Sigmoid colon (tissue), 7 donors: ENCODE measurements around the gene PCDHB13. TPM values are rescaled to one million over a fixed set of nuclear protein-coding genes. Genes with fewer than 3 reads are reported as not detected.
A peak's percentile ranks its signal among the peaks of the same experiment; 100 is the strongest.
"Not testable (repeated sequence)": the region's sequence is repeated elsewhere in the genome, so short reads cannot be mapped to it uniquely, and the experiment has no call there.

Experiments used
- DNase-seq: peaks from one replicate; pipeline ENCODE4 v3.0.0-alpha.2; 2019
- H3K27ac ChIP-seq, 4 donors: fragments of 200-600 bp; sonication (generic); one replicate each; pipeline ENCODE4 v1.5.1; 2016 to 2019; ENCODE audit warnings: mild to moderate bottlenecking in 1 of 4
- H3K27me3 ChIP-seq, 3 donors: fragments of 200-600 bp; sonication (generic); one replicate each; pipeline ENCODE4 v1.5.1; 2019; ENCODE audit warnings: mild to moderate bottlenecking in 1 of 3
- H3K36me3 ChIP-seq, 4 donors: fragments of 200-600 bp; sonication (generic); one replicate each; pipeline ENCODE4 v1.5.1; 2016 to 2019
- H3K4me1 ChIP-seq, 4 donors: fragments of 200-600 bp; sonication (generic); one replicate each; pipeline ENCODE4 v1.5.1; 2017 to 2019
- H3K4me3 ChIP-seq, 4 donors: fragments of 200-600 bp; sonication (generic); one replicate each; pipeline ENCODE4 v1.5.1; 2017 to 2019; ENCODE audit warnings: mild to moderate bottlenecking in 2 of 4, moderate library complexity in 1 of 4
- H3K9me3 ChIP-seq, 4 donors: fragments of 200-600 bp in 3 of 4; sonication (generic) in 3 of 4; one replicate each; pipeline versions ENCODE4 v1.5.1 to v1.6.1; 2013 to 2019
- EP300 ChIP-seq, 4 donors: sonication (generic); formaldehyde crosslinking; IDR thresholded peaks; one replicate each; pipeline ENCODE4 v1.6.1; 2017; ENCODE audit warnings: antibody characterized with exemption in 4 of 4
- POLR2A ChIP-seq, 2 donors: fragments of 450-650 bp; IDR thresholded peaks; one replicate each; pipeline ENCODE4 v1.6.1; 2016; ENCODE audit warnings: antibody characterized with exemption in 2 of 2, mild to moderate bottlenecking in 2 of 2, moderate library complexity in 2 of 2
- POLR2AphosphoS5 ChIP-seq, 4 donors: sonication (generic); formaldehyde crosslinking; IDR thresholded peaks; one replicate each; pipeline ENCODE4 v1.6.1; 2017; ENCODE audit warnings: antibody characterized with exemption in 4 of 4
- WGBS, 2 donors: extraction: QIAGEN DNeasy Blood & Tissue Kit; methylation state at CpG; one replicate each; pipeline ENCODE4 v1.1.7; 2013; 5-methylcytosine and 5-hydroxymethylcytosine counted together
- intact Hi-C: fragments of 100-400 bp; cut with DNase I; formaldehyde crosslinking; loops from one replicate; pipeline ENCODE4 v1.15.1; 2023
- polyA plus RNA-seq, 3 donors: library from polyadenylated mRNA; stranded (reverse); fragments of 200-250 nt; gene quantifications; one replicate each; pipeline ENCODE4 v1.2.3, GENCODE V29; 2013
- total RNA-seq, 4 donors: library from RNA; depleted of rRNA; stranded (reverse); fragments of >200 nt; gene quantifications; one replicate each; pipeline ENCODE4 v1.1.0, GENCODE V29; 2016
- TF ChIP-seq, protein P1 (sequence below), 4 experiments: fragments of 450-650 bp in 3 of 4; fragments of 200-600 bp in 1 of 4; IDR thresholded peaks; one replicate each; pipeline ENCODE4 v1.5.1; 2016 to 2019; ENCODE audit warnings: antibody characterized with exemption in 4 of 4, mild to moderate bottlenecking in 3 of 4, moderate library complexity in 2 of 4
- donor health status: healthy with polysubstance abuse.
- donor health status: Bipolar disorder and iron deficiency.
- donor health status: healthy.

The PCDHB13 gene
- total and polyA plus RNA-seq, 7 donors = 0.23 to 7.8 (median 4.5) TPM; not detected in 1

DNA sequence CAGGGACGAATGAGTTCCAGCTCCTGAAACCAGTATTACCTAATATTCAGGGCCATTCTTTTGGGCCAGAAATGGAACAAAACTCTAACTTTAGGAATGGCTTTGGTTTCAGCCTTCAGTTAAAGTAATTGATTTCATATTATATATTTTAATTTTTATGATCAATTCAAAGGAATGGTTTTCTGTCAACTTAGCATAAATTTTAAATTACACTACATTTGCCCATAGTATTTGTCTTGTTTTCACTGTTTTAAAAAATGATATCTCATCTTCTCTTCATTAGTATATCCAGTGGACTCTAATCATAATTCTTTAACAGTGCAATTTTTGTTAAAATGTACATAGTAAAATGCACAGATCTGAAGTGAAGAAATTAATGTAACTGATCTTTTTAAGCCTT lies 33.4 kb upstream of the PCDHB13 start:
- H3K27ac ChIP-seq = no peak overlapping the region

DNA sequence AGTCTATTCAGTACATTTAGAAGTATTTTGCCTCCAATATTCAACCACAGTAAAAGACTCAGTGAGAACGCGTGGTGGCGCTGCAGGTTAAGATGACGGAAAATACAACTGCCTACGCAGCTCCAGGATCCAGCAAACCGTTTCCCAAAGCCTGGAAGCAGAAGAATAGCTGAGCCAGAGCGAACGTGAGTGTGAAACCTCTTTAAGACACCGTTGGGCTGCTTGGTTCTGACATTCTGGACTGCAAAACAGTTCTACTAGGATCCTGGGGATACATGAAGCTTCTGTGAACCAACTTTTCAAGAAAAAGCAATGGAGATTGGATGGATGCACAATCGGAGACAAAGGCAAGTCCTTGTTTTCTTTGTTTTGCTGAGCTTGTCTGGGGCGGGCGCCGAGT lies 31.5 kb upstream of the PCDHB13 start, which contains the start of gene PCDHB16:
Gene PCDHB16 (plus strand): TSS at position 140 of the 400 bp plus-strand sequence. CDS start 173 bp downstream, at position 313.
- 17 to 40% methylated on average over 13 of the region's 13 CpGs for WGBS, 2 donors

More for the DNA sequence above, 33.4 kb upstream of the PCDHB13 start:
- H3K4me3 ChIP-seq = no peak overlapping the region
- intact Hi-C loops = no loop called here
- H3K27me3 ChIP-seq = peaks cover 4 to 68% (median 4%) of the 10 kb centered on the region in 3 donors
- no peak for TF ChIP-seq POLR2A (IDR thresholded peaks at IDR 0.05)
- TF ChIP-seq, protein P1, sequence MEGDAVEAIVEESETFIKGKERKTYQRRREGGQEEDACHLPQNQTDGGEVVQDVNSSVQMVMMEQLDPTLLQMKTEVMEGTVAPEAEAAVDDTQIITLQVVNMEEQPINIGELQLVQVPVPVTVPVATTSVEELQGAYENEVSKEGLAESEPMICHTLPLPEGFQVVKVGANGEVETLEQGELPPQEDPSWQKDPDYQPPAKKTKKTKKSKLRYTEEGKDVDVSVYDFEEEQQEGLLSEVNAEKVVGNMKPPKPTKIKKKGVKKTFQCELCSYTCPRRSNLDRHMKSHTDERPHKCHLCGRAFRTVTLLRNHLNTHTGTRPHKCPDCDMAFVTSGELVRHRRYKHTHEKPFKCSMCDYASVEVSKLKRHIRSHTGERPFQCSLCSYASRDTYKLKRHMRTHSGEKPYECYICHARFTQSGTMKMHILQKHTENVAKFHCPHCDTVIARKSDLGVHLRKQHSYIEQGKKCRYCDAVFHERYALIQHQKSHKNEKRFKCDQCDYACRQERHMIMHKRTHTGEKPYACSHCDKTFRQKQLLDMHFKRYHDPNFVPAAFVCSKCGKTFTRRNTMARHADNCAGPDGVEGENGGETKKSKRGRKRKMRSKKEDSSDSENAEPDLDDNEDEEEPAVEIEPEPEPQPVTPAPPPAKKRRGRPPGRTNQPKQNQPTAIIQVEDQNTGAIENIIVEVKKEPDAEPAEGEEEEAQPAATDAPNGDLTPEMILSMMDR (IDR thresholded peaks at IDR 0.05) = no peak
- TF ChIP-seq POLR2AphosphoS5 (IDR thresholded peaks at IDR 0.05) = no peak
- no peak for TF ChIP-seq EP300 (IDR thresholded peaks at IDR 0.05)
- no peaks in the 10 kb centered on the region for H3K36me3 ChIP-seq
- no peak for DNase-seq
- peaks cover 3 to 55% (median 19%) of the 10 kb centered on the region in 4 donors for H3K9me3 ChIP-seq
- 55 to 67% methylated on average over 1 of the region's 1 CpG for WGBS, 2 donors
- H3K4me1 ChIP-seq = no peaks in the 10 kb centered on the region

GRCh38 chr5:141184117-141184855 lies 29.4 kb upstream of the PCDHB13 start:
- Histone ChIP-seq H3K9me3 (peaks cover 3 to 44% (median 14%) of the 10 kb centered on the region in 4 donors), H3K27me3 (peaks cover 0 to 44% (median 4%) of the 10 kb centered on the region in 3 donors)
- H3K27ac ChIP-seq, H3K36me3 ChIP-seq, H3K4me3 ChIP-seq, H3K4me1 ChIP-seq, intact Hi-C loops, DNase-seq: not testable (repeated sequence)
- 43 to 68% methylated on average over 53 to 54 of the region's 69 CpGs for WGBS, 2 donors

More for the DNA sequence above, 31.5 kb upstream of the PCDHB13 start, which contains the start of gene PCDHB16:
- TF ChIP-seq POLR2A (IDR thresholded peaks at IDR 0.05) (no peak), POLR2AphosphoS5 (IDR thresholded peaks at IDR 0.05) (no peak), EP300 (IDR thresholded peaks at IDR 0.05) (no peak)
- TF ChIP-seq, protein P1 (IDR thresholded peaks at IDR 0.05) = peak in 2 of 4 experiments; percentile 11 to 14
- peaks cover 3 to 49% (median 14%) of the 10 kb centered on the region in 4 donors for H3K9me3 ChIP-seq
- peak within 1 kb of the TSS; percentile 12 to 42 (median 32) for H3K4me3 ChIP-seq
- H3K36me3 ChIP-seq = no peaks in the 10 kb centered on the region
- H3K27ac ChIP-seq = peak within 1 kb of the TSS in 2 of 4 donors; percentile 20 to 25
- intact Hi-C loops = loop anchor here (1.0 kb wide), 1 partner anchor 382 kb away; no protein-coding TSS in a partner anchor
- no peaks in the 10 kb centered on the region for H3K4me1 ChIP-seq
- DNase-seq = peak; percentile 74
- H3K27me3 ChIP-seq = peaks cover 0 to 51% (median 4%) of the 10 kb centered on the region in 3 donors

DNA sequence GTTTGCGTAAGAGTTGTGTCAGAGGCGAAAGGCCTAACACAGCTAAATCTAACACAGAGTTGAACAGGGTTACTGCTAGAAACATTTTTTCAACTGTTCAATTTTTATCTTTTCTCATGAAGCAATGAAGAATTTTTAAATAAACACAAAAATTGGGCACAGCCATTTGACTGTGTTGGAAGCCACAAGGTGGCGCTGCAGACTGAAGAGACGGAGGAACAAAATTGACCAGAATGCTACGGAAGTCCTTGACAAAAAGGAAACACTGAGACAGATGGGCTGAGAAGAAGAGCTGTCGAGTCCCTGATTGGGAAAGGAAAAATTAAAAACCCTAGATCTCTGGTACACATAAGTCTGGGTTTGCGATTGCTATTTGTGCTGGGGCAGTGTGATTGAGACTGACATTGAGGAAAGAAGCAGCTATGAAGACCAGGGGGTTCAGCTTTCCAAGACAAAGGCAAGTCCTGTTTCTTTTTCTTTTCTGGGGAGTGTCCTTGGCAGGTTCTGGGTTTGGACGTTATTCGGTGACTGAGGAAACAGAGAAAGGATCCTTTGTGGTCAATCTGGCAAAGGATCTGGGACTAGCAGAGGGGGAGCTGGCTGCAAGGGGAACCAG lies 26.7 kb upstream of the PCDHB13 start, which contains the start of gene PCDHB9:
Gene PCDHB9 (plus strand): TSS at position 265 of the 616 bp plus-strand sequence. CDS start 158 bp downstream, at position 423.
- H3K27ac ChIP-seq = no peak within 1 kb of the TSS
- WGBS, 2 donors = 19 to 35% methylated on average over 9 of the region's 9 CpGs
- TF ChIP-seq, protein P1 (IDR thresholded peaks at IDR 0.05) = no peak
- no peak for TF ChIP-seq POLR2A (IDR thresholded peaks at IDR 0.05)
- H3K4me3 ChIP-seq = no peak within 1 kb of the TSS
- H3K27me3 ChIP-seq = peaks cover 0 to 48% (median 0%) of the 10 kb centered on the region in 3 donors
- H3K36me3 ChIP-seq = no peaks in the 10 kb centered on the region
- H3K9me3 ChIP-seq = peaks cover 5 to 48% (median 19%) of the 10 kb centered on the region in 4 donors
- intact Hi-C loops = no loop called here
- DNase-seq = no peak
- H3K4me1 ChIP-seq = no peaks in the 10 kb centered on the region

DNA sequence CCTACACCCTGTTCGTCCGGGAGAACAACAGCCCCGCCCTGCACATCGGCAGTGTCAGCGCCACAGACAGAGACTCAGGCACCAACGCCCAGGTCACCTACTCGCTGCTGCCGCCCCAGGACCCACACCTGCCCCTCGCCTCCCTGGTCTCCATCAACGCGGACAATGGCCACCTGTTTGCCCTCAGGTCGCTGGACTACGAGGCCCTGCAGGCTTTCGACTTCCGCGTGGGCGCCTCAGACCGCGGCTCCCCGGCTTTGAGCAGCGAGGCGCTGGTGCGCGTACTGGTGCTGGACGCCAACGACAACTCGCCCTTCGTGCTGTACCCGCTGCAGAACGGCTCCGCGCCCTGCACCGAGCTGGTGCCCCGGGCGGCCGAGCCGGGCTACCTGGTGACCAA lies 25.0 kb upstream of the PCDHB13 start:
- 42 to 65% methylated on average over 33 to 34 of the region's 37 CpGs for WGBS, 2 donors
- H3K27me3 ChIP-seq = peaks cover 0 to 39% (median 0%) of the 10 kb centered on the region in 3 donors
- H3K27ac ChIP-seq, H3K4me1 ChIP-seq, DNase-seq, H3K36me3 ChIP-seq, intact Hi-C loops, H3K4me3 ChIP-seq: not testable (repeated sequence)
- peaks cover 6 to 47% (median 23%) of the 10 kb centered on the region in 4 donors for H3K9me3 ChIP-seq

DNA sequence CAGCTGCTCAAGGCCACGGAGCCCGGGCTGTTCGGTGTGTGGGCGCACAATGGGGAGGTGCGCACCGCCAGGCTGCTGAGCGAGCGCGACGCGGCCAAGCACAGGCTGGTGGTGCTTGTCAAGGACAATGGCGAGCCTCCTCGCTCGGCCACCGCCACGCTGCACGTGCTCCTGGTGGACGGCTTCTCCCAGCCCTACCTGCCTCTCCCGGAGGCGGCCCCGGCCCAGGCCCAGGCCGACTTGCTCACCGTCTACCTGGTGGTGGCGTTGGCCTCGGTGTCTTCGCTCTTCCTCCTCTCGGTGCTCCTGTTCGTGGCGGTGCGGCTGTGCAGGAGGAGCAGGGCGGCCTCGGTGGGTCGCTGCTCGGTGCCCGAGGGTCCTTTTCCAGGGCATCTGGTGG lies 24.6 kb upstream of the PCDHB13 start:
- H3K4me1 ChIP-seq, H3K4me3 ChIP-seq, DNase-seq, H3K36me3 ChIP-seq, H3K27ac ChIP-seq, intact Hi-C loops: not testable (repeated sequence)
- WGBS, 2 donors = 39 to 67% methylated on average over 33 of the region's 35 CpGs
- H3K9me3 ChIP-seq = peaks cover 6 to 47% (median 22%) of the 10 kb centered on the region in 4 donors
- peaks cover 0 to 39% (median 0%) of the 10 kb centered on the region in 3 donors for H3K27me3 ChIP-seq
